Activated naive CD4-positive, alpha-beta T cell (primary cell): ENCODE measurements around the gene MEGF11.
"Not testable (repeated sequence)": the region's sequence is repeated elsewhere in the genome, so short reads cannot be mapped to it uniquely, and the experiment has no call there.

Experiments
- DNase-seq, 4 experiments: peaks; one replicate each; lab custom pipeline; 2025; lab: John Stamatoyannopoulos, UW

Gene MEGF11

GRCh38 chr15:66027268-66027805 is 226.2 kb downstream of the MEGF11 start:
- DNase-seq = no peak

GRCh38 chr15:66025972-66026371 is 227.6 kb downstream of the MEGF11 start:
- no peak for DNase-seq

- no peak for DNase-seq
These were observed 228.5 kb downstream of the MEGF11 start for GRCh38 chr15:66025015-66025452.

DNA sequence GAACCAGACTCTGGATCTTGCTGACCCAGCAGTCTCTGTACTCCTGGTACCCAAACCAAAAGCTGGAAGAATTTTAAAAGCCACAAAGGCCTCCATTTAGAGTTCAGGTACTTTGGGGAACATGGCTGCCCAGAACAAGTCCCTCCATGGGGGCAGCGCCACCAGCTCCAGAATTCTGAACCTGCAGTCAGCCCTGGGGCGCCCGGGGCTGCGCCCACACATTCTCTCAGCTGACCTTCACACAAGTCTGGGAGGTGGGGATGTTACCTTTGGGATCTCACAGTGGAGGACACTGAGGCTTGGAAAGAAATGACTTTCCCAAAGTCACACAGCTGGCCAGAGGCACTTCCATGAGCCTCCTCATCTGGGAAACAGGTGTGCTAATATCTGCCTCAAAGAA is 229.4 kb downstream of the MEGF11 start:
- DNase-seq = no peak

- DNase-seq = no peak
These were observed 230.1 kb downstream of the MEGF11 start for GRCh38 chr15:66023311-66023972.

DNA sequence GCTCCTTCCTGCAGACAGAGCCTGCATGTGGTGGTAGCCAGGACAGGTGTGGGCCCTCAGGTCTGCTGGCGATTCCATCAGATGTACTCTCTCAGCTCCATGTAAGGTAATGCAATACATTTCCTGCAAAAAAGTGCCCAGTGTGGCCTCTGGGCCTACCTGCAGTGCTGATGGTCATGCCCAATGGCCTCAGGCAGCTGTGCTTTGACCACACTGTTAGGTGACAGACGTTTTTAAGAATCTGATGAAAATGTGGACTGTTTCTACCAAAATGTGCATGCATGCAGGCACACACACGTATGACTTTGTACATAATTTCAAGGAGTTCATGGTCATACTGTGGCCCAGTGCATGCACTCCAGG is 231.4 kb downstream of the MEGF11 start:
- DNase-seq = no peak

GRCh38 chr15:66021496-66022162 is 231.9 kb downstream of the MEGF11 start:
- no peak for DNase-seq

- DNase-seq = no peak
These were observed 233.6 kb downstream of the MEGF11 start for GRCh38 chr15:66019826-66020398.

GRCh38 chr15:66019368-66019767 is 234.2 kb downstream of the MEGF11 start:
- DNase-seq = no peak

GRCh38 chr15:66018488-66018797 is 235.1 kb downstream of the MEGF11 start:
- no peak for DNase-seq

- DNase-seq = no peak
These were observed 235.6 kb downstream of the MEGF11 start for GRCh38 chr15:66017792-66018487.

GRCh38 chr15:66017000-66017399 is 236.6 kb downstream of the MEGF11 start:
- no peak for DNase-seq

DNA sequence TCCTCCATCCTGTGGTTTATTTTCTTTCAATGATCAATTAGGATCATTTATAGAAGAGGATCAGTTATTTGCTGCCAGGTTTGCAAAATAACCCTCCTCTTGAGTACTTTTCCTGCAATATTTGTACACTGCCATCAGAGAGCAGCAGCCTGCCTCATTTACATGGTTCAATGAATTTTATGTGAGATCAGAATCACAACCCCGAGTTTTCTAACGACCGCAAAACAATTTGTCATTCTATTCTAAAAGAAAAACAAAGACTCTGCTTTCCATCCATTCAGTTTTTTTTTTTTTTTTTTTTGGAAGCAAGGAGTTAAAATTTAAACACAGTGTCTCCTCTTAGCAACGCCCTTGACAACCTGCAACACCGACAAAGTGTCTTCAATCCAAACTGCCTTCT is 237.4 kb downstream of the MEGF11 start:
- DNase-seq = no peak

DNA sequence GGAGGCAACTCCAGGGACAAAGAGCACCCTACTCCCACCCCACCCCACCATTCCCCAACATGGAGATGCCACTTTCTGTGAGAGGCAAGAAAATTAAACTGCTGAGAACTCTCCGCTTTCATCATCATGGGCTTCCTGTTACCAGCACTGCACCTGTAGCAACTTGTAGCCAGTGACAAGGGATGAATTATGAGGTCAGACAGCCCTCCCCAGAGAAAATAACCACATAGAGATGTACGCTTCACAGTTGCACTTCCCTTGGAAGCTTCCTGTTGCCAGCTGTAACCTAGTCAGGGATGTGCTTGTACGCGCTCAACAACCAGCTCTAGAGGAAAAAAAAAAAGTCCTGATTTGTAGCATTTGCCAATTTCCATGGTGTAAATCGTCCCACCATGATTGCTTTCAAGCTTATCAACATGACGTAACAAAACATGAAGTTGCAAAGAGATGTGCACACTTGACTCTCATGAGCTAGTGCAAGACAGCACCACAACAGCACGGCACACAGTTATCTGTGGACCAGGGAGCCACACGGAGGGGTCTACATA is 238.8 kb downstream of the MEGF11 start:
- DNase-seq = no peak

DNA sequence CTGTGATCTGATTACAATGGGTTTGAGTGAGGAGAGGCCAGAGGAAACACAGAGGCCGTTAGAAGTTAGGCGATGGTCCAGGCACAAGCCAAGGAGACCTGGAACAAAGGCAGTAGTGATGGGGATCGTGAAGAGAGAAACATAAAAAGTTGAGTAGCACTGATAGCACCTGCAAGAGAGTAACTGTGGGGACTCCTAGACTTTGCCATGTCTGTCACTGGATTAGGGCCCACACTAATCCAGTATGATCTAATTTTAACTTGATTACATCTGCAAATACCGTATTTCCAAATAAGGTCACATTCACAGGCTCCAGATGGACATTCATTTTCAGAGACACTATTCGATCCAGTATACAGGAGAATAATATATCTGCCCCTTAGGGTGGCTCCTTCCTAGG is 239.5 kb downstream of the MEGF11 start:
- DNase-seq = no peak

DNA sequence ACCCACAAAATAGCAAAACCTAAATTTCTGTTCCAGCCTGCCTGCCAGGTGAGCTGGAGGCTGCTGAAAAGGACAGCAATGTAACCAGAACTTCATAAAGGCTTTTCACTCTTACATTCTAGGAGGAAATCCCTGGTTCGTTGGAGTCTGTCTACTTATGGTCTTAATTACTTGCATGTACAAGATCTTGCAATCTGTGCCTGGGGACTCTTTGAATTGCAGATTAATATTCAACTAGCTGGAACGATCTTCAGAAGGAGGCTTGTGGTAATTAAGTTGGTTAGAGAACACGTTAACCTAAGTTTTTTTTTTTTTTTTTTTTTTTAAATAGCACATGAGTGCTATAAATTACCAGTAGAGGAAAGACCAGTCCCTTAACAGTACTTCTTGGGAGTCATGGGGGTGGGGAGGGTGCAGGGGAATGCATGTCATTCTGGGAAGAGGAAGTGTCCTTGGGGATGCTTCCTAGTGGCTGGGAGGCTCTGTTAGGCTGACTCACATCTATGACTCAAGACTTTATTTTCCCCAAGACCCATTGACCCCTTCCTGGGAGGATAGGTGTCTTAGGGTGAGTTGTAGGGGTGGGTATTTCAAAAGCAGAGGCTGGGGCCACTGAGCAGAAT is 244.5 kb downstream of the MEGF11 start:
- no peak for DNase-seq

GRCh38 chr15:66007663-66008262 is 245.8 kb downstream of the MEGF11 start:
- DNase-seq = no peak

- no peak for DNase-seq
These were observed 246.6 kb downstream of the MEGF11 start for GRCh38 chr15:66006986-66007385.

GRCh38 chr15:66004618-66005262 is 248.8 kb downstream of the MEGF11 start:
- DNase-seq = no peak

- DNase-seq = not testable (repeated sequence)
These were observed 250.4 kb downstream of the MEGF11 start for GRCh38 chr15:66003129-66003528.
